Duodenal mucosa (tissue), 2 donors: ENCODE measurements around the gene TRPV2.
A peak's percentile ranks its signal among the peaks of the same experiment; 100 is the strongest.

Experiments used
- H3K27ac ChIP-seq: one replicate; pipeline ENCODE4 v1.7.0; 2013; ENCODE audit warnings: low read depth, low read length
- H3K27me3 ChIP-seq, 2 donors: one replicate each; pipeline ENCODE4 v1.7.0; 2013; ENCODE audit warnings: low read length in 2 of 2, control low read depth in 1 of 2; ENCODE audit not compliant: insufficient read depth in 2 of 2, control insufficient read depth in 1 of 2
- H3K36me3 ChIP-seq, 2 donors: one replicate each; pipeline ENCODE4 v1.7.0; 2013; ENCODE audit warnings: low read length in 2 of 2, control low read depth in 1 of 2; ENCODE audit not compliant: insufficient read depth in 2 of 2, control insufficient read depth in 1 of 2
- H3K4me1 ChIP-seq, 2 donors: one replicate each; pipeline ENCODE4 v1.7.0; 2013; ENCODE audit warnings: low read length in 2 of 2, control low read depth in 1 of 2; ENCODE audit not compliant: insufficient read depth in 2 of 2, control insufficient read depth in 1 of 2
- H3K4me3 ChIP-seq, 2 donors: one replicate each; pipeline ENCODE4 v1.7.0; 2013; ENCODE audit warnings: low read length in 2 of 2, low read depth in 1 of 2
- H3K9ac ChIP-seq, 2 donors: one replicate each; pipeline ENCODE4 v1.7.0; 2013; ENCODE audit warnings: low read length in 2 of 2, low read depth in 1 of 2
- H3K9me3 ChIP-seq, 2 donors: one replicate each; pipeline ENCODE4 v1.7.0; 2013; ENCODE audit warnings: low read length in 2 of 2, control low read depth in 1 of 2; ENCODE audit not compliant: control insufficient read depth in 1 of 2

Gene TRPV2

DNA sequence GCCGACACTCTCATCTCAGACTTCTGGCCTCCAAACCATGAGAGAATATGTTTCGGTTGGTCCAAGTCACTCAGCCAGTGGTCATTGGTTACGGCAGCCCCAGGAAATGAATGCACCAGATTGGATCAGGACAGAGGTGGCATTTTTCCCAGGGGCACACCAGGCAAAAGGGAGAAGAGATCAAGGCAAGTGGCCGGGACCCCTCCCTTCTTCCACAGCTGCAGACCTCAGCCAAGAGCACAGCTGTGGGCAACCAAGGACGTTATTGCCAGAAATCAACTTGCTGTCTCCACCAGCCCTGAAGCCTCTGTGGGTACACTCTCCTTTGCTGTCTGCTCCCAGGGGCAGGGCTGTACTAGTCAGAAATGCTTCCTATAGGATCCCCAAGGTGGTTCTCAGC lies 55.9 kb downstream of the TRPV2 start:
- Histone ChIP-seq H3K4me3 (no peak overlapping the region), H3K27ac (no peak overlapping the region), H3K4me1 (peaks cover 55 to 56% of the 10 kb centered on the region in 2 donors), H3K9ac (peak overlapping the region in 1 of 2 donors; percentile 40), H3K9me3 (no peaks in the 10 kb centered on the region), H3K36me3 (peaks cover 3 to 5% of the 10 kb centered on the region in 2 donors), H3K27me3 (no peaks in the 10 kb centered on the region)

DNA sequence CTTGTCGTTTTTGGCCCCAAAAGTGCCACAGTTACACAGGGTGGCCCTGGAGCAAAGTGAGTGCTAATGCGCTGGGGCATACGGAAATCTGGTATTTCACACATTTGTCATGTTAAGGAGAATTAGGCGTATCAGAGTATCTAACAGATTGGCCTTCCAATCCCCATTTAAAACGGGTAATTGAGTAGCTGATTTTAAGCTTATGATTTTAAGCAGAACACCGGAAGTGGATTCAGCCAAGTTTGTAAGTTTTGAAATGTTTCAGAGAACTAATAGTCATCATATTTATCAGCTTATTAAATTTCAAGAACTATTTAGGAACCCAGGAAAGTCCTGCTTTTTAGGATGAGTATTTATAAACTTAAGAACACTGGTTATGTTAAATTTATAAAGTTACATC lies 57.2 kb downstream of the TRPV2 start:
- Histone ChIP-seq H3K36me3 (peaks cover 3 to 5% of the 10 kb centered on the region in 2 donors), H3K4me1 (peaks cover 49 to 50% of the 10 kb centered on the region in 2 donors)

DNA sequence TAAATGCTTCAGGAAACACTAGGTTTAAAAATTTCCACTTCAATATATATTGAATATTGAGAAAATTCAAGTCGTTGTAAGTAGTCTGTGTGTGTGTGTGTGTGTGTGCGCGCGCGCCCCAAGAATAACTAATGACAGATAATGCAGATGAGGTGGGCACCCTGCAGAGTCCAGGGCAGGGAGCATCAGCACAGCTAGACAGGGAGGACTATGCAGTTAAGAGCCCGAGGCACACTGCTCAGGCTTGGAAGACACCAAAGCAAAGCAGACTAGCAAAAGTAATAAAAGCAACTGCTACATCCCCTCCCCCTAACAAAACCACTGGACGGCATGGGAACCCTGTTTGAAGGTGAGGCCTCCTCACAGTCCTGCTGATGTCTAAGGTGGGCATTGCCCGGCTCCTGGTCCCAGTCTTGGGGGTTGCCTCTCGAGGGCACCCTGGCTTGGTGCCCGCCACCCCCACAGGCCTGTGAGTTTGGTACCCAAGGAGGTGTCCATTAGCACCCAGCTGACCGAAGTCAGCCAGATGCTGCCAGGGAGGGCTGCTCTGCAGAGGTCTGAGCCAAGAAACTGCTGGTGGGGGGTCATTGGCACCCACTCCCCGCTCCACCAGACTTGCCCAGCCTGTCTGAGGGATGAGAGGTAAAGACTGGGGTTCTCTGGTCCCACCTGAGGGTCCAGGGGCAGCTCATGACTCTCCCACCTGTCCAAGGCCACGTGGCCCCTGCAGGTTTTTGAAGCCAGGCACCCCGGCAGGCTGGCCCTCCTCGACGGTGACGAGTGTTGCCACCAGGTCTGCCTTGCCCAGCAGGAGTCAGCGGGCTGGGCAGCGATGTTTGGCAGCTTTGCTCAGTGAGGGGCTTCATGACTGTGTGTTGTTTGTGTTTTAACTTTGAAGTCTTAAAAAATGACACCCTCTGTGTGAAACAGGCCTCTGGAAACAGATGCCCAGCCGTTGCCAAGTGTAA lies 58.0 kb downstream of the TRPV2 start:
- Histone ChIP-seq H3K36me3 (peaks cover 3 to 5% of the 10 kb centered on the region in 2 donors), H3K4me1 (peaks cover 48 to 49% of the 10 kb centered on the region in 2 donors), H3K27ac (no peak overlapping the region), H3K9me3 (no peaks in the 10 kb centered on the region), H3K9ac (no peak overlapping the region), H3K27me3 (no peaks in the 10 kb centered on the region), H3K4me3 (no peak overlapping the region)

More for the DNA sequence above, 57.2 kb downstream of the TRPV2 start:
- Histone ChIP-seq H3K27me3 (no peaks in the 10 kb centered on the region), H3K9me3 (no peaks in the 10 kb centered on the region), H3K9ac (no peak overlapping the region), H3K4me3 (no peak overlapping the region), H3K27ac (no peak overlapping the region)

DNA sequence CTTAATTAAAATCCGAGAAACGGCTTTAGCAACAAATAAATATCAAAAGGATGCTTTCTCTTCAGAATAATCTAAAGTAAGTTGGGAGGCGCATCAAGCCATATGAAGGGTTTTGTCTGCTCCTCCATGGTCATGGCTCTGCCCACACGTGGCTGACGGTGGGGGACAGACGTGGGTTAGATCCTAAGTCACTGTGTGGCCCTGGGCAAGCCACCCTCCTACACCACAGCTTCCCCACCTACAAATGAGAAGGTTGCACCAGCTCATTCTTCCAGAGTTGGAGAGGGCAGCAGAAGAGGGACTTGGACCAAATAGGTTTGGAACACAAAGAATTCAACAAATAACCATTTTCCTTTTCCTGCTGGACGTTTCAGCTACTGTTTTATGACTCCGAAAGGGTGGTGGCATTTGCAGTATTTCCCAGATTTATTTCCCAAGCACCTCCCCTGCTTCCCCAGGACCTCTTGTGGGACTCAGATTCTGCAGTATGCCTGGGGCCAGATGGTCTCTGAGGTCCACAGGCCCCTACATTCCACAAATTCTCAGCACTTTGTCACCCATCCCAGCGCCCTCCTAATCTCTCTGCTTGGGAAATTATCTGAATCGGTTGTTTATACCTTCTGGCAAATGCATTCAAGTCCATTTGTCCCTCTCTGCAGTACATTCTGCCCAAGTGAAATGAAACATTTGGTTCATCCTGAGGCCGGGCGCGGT lies 58.8 kb downstream of the TRPV2 start:
- H3K27ac ChIP-seq = no peak overlapping the region
- H3K9me3 ChIP-seq = no peaks in the 10 kb centered on the region
- no peaks in the 10 kb centered on the region for H3K27me3 ChIP-seq
- H3K36me3 ChIP-seq = peaks cover 3 to 5% of the 10 kb centered on the region in 2 donors
- no peak overlapping the region for H3K4me3 ChIP-seq
- H3K9ac ChIP-seq = no peak overlapping the region
- peaks cover 40 to 50% of the 10 kb centered on the region in 2 donors for H3K4me1 ChIP-seq

DNA sequence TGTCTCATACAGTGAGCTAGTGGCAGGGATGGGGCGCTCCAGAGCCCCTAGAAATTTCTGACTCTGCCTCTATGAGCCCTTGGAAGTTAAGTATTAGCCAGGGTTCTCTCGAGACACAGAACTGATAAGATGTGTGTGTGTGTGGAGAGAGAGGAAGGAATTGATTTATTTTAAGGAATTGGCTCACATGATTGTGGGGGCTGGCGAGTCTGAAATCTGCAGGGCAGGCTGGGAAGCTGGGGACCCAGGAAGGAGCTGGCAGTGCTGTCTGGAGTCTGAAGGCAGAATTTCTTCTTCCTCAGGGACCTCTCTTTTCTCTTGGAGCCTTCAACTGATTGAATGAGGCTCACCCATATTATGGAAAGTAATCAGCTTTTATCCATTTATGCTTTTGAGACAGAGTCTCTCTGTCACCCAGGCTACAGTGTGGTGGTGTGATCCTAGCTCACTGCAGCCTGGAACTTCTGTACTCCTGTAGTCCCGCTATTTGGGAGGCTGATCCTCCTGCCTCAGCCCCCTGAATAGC lies 59.9 kb downstream of the TRPV2 start:
- no peak overlapping the region for H3K9ac ChIP-seq

DNA sequence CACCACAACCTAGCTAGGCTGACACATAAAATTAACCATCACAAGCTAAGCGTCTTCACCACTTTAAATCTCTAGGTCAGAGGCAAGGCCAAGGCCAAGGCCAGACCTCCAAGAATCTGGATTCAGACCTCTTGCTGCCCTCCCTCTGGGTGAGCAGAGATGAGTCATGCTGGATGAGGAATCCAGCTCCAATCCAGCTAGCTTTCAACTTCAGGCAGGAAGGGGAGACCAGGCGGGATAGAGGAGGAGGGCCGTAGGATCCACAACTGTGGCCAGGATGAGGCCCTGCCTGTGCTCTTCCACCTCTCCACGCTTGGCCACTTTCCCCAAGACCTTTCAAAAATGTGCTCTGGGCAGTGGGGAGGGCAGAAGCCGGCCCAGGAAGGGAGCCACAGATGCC lies 61.9 kb downstream of the TRPV2 start:
- Histone ChIP-seq H3K27me3 (no peaks in the 10 kb centered on the region), H3K9ac (peak overlapping the region in 1 of 2 donors; percentile 28), H3K9me3 (no peaks in the 10 kb centered on the region), H3K36me3 (peaks cover 0 to 11% of the 10 kb centered on the region in 2 donors), H3K27ac (no peak overlapping the region), H3K4me3 (no peak overlapping the region), H3K4me1 (peaks cover 18 to 37% of the 10 kb centered on the region in 2 donors)

More for the DNA sequence above, 59.9 kb downstream of the TRPV2 start:
- Histone ChIP-seq H3K9me3 (no peaks in the 10 kb centered on the region), H3K27me3 (no peaks in the 10 kb centered on the region), H3K4me3 (no peak overlapping the region), H3K4me1 (peaks cover 32 to 47% of the 10 kb centered on the region in 2 donors), H3K27ac (no peak overlapping the region), H3K36me3 (peaks cover 0 to 3% of the 10 kb centered on the region in 2 donors)

DNA sequence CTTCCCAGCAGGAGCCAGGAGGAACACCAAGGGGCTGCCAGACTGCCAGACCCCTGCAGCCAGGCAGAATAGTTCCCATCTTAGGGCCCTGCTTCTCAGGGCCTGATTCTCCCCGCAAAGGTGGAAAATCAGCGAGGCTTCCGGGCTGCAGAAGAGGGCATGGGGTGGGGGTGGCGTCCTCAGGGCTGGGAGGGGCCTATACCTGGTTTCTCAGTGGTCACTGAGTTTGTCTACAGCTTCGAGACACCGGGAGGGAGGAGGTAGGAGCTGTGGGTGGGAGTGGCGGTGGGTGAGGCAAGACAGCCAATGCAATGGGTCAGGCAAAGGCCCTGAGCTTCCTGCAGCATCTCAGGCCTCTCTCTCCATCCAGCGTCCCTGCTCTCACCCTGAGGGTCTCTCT lies 62.3 kb downstream of the TRPV2 start:
- H3K36me3 ChIP-seq = peaks cover 0 to 16% of the 10 kb centered on the region in 2 donors
- peaks cover 16 to 37% of the 10 kb centered on the region in 2 donors for H3K4me1 ChIP-seq
- H3K27ac ChIP-seq = no peak overlapping the region
- H3K27me3 ChIP-seq = no peaks in the 10 kb centered on the region
- peak overlapping the region in 1 of 2 donors; percentile 28 for H3K9ac ChIP-seq
- H3K9me3 ChIP-seq = no peaks in the 10 kb centered on the region
- H3K4me3 ChIP-seq = no peak overlapping the region

DNA sequence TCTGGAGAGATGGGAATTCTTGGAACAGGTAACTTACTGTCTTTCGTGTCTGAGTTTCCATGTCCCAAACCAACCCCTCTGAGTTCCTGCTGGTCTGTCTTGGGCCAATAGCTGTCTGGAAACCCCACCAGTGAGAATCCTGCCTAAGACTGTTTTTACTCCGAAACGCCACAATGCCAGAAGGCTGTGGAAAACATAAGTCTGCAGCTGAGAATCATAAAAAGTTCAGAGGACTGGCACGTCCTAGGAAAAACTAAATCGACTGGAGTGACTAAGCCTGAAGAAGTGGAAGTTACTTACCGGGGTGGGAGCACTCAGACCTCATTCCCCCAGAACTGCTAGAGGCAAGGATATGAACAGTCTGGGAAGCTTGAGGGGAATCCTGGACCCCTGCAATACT lies 63.3 kb downstream of the TRPV2 start:
- Histone ChIP-seq H3K4me3 (no peak overlapping the region), H3K4me1 (peaks cover 16 to 45% of the 10 kb centered on the region in 2 donors), H3K36me3 (peaks cover 0 to 20% of the 10 kb centered on the region in 2 donors), H3K27me3 (no peaks in the 10 kb centered on the region), H3K27ac (no peak overlapping the region), H3K9me3 (no peaks in the 10 kb centered on the region), H3K9ac (peak overlapping the region in 1 of 2 donors; percentile 17)

DNA sequence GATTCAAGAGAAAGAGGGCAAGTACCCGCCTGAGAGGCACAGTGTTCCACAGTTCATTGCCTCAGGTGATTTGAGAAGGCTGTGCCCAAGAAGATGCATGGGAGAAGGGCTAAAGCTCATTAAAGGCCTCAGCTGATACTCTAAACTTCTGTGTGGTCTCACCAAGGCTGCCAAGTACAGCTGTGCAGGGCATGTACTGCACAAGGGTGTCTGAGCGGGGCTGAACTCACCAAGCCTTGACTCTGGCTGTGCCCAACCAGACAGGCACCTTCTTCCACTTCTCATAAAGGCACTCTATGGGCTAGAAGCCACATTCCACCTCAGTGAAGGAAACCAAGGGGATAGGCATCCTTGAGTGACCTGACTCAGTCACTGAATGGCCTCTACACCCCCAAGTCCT lies 63.9 kb downstream of the TRPV2 start:
- H3K27me3 ChIP-seq = no peaks in the 10 kb centered on the region
- no peaks in the 10 kb centered on the region for H3K9me3 ChIP-seq
- H3K4me1 ChIP-seq = peaks cover 17 to 46% of the 10 kb centered on the region in 2 donors
- H3K9ac ChIP-seq = no peak overlapping the region
- no peak overlapping the region for H3K27ac ChIP-seq
- peaks cover 0 to 19% of the 10 kb centered on the region in 2 donors for H3K36me3 ChIP-seq
- H3K4me3 ChIP-seq = no peak overlapping the region

DNA sequence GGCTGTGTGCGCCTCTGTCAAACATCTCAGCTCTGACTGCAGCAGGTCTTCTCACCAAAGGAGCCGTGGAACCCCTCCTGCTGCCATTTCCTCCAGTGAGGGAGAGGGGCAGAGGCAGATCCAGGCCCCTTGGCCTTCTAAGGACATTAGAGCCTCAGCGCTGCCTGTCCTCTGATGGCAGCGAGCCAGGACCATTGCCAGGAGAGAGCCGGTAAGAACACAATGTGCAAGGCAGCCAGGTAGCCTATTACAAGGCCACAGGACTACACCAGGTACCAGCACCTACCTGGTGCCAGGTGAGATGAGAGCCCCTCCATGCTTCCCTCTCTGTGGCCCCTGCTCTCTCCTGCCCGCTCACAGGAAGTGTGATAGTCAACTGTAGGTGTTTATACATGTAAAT lies 65.6 kb downstream of the TRPV2 start:
- H3K4me1 ChIP-seq = peaks cover 31 to 57% of the 10 kb centered on the region in 2 donors
- H3K36me3 ChIP-seq = peaks cover 5 to 17% of the 10 kb centered on the region in 2 donors
- no peak overlapping the region for H3K9ac ChIP-seq
- no peak overlapping the region for H3K4me3 ChIP-seq
- H3K27ac ChIP-seq = no peak overlapping the region
- no peaks in the 10 kb centered on the region for H3K27me3 ChIP-seq
- no peaks in the 10 kb centered on the region for H3K9me3 ChIP-seq
